ENCODE measurements around the gene TRIM14.
"Not testable (repeated sequence)": the region's sequence is repeated elsewhere in the genome, so short reads cannot be mapped to it uniquely, and the experiment has no call there.

TRIM14 gene

GRCh38 chr9:98104445-98104881 lies 14.6 kb downstream of the TRIM14 start:
- DNase-seq = no peak

DNA sequence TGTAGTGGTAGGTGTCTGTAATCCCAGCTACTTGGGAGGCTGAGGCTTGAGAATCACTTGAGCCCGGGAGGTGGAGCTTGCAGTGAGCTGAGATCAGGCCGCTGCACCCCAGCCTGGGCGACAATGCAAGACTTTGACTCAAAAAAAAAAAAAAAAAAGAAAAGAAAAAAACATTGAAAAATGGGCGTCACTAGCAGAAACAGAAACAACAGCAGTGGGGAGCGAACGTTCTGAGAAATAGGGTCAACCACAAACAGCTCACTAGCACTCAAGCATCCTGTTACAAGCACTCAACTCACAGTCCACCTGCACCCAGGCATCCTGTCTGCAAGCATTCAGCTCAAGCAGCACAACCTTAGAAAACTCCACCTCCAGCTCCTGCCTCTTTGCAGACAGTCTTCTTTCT lies 17.2 kb downstream of the TRIM14 start:
- DNase-seq = no peak

DNA sequence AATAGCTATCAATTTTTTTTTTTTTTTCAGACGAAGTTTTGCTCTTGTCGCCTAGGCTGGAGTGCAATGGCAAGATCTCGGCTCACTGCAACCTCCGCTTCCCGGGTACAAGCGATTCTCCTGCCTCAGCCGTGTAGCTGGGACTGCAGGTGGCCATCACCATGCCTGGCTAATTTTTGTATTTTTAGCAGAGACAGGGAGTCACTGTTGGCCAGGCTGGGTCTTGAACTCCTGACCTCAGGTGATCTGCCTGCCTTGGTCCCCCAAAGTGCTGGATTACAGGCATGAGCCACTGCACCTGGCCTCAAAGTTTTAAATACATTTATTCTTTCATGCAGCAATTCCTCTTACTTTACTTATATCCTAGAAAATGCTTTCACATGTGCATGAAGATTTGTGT lies 17.6 kb downstream of the TRIM14 start:
- no peak for DNase-seq

DNA sequence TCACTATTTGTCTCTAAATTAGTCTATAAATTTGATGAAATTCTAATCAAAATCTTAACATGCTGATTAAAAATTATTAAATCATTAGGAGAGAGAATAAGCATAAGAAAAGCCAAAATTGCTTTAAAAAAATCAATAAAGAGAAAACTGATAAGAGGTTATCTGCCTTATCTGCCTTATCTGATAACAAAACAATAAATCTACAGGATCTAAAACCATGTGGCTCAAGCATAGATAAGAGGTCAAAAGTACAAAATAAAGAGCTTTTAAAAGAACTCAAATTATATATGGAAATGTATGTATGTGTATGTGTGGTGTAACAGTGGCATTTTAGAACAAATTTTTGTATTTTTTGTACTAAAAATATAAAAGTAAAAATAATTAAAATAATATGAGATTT lies 18.6 kb downstream of the TRIM14 start:
- DNase-seq = no peak

DNA sequence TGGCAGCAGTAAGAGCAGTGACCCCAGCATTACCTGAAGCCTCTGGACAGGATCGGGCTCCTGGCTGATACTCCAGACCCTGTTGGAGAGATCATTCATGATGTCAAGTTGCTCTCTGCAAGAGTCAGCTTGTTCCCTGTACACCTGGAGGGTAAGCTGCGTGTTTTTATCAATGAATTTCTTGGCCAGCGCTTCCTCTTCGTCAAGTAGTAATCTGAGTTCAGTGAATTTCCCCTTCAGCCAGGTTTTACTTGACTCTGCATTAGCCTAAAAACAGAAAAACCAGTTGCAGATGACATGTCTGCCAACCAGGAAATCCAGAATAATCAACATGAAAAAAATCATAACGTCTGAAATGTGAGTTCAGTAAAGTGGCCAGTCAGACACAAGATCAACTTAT lies 19.1 kb downstream of the TRIM14 start:
- DNase-seq = no peak

DNA sequence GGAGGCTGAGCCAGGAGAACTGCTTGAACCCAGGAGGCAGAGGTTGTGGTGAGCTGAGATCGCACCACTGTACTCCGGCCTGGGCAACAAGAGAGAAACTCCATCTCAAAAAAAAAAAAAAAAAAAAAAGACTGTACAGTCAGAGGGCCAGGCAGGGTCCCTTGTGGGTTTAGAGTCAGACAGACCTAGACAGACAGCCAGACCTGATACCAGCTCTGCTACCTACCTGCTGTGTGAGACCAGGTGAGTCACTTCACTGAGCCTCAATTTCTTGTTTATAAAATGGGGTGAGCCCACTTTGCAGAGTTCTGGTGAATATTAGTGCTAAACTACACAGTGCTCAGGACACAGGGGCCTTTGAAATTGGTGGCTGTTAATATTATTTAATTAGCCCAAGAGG lies 19.7 kb downstream of the TRIM14 start:
- no peak for DNase-seq

- no peak for DNase-seq
Observed at GRCh38 chr9:98097836-98098235, 21.2 kb downstream of the TRIM14 start.

DNA sequence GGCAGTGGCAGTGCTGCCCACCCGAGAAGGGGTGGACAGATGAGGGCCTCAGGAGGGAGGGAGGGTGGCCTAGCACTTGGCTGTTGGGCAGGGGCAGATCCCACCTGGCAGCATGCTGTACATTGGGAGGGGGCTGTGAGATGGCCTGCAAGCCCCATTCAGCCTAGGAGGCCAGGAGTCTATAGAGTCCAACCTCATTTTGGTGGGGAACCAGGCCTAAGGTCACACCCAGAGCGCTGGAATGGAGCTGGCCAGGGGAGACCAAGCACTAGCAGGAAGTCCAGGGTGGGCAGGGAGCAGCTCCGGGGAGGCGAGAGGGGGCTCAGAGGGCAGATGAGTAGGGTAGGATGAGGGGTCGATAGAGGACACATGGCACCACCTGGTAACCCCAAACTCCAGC lies 22.9 kb downstream of the TRIM14 start:
- no peak for DNase-seq

GRCh38 chr9:98095401-98095800 lies 23.6 kb downstream of the TRIM14 start:
- no peak for DNase-seq

DNA sequence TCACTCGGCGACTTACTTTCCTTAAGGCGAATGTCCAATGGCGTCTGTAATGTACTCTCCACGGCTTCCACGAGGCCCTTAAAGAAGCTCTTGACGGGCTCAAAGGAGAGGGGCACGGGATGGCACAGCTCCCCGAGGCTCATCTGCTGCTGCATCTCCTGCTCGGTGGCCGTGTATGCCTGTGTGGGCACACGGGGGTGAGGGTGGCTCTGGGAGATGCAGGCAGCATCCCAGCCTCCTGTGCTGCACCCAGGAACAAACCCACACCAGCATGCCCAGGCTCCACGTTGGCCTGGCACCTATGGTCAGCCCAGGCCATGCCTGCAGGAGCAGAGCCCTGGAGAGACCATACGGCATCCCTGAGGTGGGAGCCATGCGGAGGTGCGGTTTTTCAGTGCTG lies 24.2 kb downstream of the TRIM14 start:
- DNase-seq = no peak

GRCh38 chr9:98094316-98094715 lies 24.7 kb downstream of the TRIM14 start:
- no peak for DNase-seq

DNA sequence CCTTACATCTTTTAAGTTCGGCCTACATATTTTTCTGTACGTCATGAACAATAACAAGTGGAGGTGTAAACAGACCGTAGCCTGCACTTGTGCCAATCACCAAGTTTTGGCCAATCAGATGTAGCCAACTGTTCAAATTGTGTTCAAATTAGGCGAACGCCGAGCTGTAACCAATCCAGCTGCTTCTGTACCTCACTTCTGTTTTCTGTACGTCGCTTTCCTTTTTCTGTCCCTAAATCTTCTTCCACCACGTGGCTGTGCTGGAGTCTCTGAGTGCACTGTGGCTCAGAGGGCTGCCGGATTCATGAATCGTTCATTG lies 26.4 kb downstream of the TRIM14 start:
- DNase-seq = no peak

DNA sequence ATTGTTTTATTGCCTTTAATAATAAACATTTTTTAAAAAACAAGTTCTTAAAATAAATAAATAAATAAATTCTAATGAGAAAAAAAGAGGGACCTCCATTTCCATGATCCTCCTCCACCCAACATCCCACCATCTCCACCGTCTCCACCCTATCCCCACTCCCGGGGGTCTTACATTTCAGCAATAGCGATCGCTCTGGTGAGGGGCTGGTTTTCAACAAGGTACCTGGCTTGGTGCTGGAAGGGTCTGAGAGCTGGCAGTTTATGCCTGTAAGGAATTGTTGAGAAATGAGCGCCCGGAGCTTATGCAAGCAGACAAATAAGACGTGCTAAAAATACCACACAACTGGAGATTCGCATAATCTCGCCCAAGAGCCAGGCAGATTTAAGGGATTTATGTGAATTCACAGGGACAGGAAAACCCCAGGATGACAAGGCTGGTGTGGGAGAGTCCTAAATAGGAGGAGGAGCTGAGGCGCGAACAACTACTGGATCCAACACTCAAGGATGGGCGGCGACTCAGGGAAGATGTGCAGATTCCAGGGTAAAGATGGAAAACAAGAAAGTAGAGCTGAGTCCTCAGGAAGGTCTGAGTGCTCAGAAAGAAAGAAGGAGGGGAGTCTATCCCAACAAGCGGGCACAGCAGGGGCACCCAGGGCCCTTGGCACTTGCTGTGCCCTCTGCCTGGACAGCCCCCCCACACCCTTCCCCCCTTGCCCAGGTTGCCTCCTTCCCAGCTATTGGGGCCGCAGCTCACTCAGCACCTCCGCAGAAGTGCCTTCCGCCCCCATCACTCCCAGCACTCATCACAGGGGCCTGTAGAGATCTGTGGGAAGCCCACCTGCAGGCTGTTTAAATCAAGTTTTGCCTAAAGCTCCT lies 27.0 kb downstream of the TRIM14 start:
- peak; percentile 11 for DNase-seq

DNA sequence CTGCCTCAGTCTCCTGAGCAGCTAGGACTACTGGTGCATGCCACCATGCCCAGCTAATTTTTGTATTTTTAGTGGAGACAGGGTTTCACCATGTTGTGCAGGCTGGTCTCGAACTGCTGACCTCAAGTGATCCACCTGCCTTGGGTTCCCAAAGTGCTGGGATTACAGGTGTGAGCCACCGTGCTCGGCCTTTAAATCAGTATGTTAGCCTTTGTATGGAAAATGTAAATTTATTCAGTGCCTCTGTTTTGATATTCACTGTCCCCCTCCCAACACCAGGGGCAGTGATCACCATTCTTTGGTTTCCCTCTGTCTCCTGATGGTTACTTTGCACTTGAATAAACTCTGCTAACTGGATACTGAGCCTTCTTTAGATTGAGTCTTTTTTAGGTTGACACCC lies 28.3 kb downstream of the TRIM14 start:
- DNase-seq = not testable (repeated sequence)

DNA sequence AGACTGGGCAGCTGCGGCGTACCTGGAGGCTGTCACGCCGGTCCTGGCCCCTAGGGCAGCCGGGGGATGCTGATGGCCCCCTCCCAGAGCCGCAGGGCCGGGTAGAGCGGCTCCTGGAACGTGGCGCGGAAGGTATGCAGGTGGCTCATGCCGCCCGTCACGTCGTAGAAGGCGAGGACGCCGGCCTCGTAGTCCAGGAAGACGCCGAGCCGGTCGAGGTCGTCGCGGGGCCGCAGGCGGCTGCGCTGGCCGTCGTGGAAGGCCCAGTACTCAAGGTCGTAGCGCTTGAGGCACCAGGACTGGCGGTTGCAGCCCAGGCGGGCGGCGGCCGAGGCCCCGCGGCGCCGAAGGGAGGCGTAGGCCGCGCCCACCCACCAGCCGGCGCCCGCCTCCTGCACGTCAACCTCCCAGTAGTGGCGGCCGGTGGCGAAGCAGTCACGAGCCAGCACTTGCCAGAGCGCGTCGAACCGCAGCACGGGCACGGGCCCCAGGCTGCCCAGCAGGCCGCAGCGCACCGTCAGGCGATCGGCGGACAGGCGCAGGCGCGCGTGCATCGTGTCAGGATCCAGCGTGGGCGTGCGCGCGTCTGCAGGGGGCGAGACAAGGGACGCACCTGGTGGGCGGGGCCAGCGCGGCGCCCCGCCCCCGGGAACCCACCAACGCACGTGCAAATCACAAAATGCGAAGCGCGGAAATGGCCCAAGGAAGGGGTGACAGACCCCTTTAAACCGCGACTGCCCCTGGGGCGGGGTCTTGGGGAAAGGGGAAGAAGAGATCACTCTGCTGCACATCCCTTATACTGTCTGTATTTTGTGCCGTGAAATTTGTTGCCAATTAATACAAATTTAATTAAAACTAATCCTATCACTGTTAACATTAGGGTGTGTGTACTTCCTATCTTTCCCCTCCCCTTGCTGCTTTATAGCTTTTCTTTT lies 31.3 kb downstream of the TRIM14 start:
- DNase-seq = no peak

- DNase-seq = no peak
Observed at GRCh38 chr9:98086461-98086860, 32.6 kb downstream of the TRIM14 start.

- no peak for DNase-seq
Observed at GRCh38 chr9:98085944-98086343, 33.1 kb downstream of the TRIM14 start.

- DNase-seq = no peak
Observed at GRCh38 chr9:98085058-98085457, 34.0 kb downstream of the TRIM14 start.

GRCh38 chr9:98084396-98084795 lies 34.6 kb downstream of the TRIM14 start:
- no peak for DNase-seq

GRCh38 chr9:98083566-98084183 lies 35.3 kb downstream of the TRIM14 start:
- DNase-seq = no peak

DNA sequence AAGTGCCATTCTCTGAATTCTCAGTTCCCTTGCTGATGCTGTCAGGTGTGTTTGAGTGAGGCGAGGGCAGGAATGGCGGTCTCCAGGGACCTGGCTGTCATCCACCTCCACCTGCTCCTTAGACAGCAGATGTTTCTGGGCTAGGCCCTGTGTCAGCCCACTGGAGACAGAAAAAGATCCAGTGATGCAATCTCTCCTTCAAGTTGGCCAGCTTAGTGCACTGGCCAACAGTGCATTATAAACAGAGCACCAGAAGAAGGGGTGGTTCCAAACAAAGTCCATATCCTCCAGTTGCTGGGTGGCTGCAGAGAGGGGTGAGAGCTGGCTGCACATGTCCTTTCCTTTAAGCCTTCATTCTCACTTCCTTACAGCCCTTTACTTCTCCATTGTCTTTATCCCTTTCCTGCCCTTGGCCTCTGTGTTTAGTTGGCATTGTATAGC lies 35.9 kb downstream of the TRIM14 start:
- no peak for DNase-seq

DNA sequence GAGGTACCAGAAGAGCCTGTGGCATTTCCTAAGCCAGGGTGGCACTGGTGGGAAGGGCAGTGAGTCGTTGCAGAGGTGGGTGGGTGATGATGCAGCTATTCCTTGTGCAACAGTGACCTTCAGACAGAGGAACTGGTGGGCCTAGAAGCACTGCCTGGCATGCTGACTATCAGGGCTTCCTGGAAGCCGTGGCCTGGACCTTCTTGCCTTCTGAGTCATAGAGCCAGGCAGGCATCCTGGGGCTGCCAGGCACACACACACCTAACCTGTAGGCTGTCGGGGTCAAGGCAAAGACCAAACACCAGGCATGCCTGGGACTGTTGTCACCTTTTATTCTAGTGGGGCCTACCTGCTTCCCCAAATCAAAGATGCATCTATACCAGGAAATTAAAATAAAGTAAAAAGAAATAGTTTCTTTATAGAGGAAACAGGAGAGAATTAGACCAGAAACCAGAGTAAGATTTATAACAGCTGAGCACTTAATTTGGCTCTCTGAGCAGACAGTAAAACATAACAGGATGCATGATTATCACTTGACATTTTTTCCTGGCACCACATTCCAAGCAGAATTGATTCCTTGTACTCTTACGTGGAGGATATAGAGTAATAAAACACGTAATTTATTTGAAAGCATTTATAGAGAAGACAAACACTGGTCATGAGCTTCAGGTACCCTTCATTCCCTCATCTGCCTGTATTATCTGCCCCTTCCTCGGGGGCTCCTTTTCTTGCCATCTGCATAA lies 37.4 kb downstream of the TRIM14 start:
- no peak for DNase-seq

DNA sequence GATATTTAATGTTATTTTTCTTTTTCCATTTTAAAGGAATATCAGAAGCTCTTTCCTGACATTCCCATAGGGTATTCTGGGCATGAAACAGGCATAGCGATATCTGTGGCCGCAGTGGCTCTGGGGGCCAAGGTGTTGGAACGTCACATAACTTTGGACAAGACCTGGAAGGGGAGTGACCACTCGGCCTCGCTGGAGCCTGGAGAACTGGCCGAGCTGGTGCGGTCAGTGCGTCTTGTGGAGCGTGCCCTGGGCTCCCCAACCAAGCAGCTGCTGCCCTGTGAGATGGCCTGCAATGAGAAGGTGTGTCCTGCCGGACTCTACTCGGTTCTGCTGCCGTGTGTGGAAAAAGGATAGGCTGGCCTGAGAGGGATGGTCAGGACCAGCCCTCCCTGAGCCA lies 38.2 kb downstream of the TRIM14 start:
- DNase-seq = no peak

Data from midbrain (tissue), 1 donor.